HepG2 (cell line): ENCODE results near the gene CSF3R. TPM values are rescaled to one million over a fixed set of nuclear protein-coding genes. Genes with fewer than 3 reads are reported as not detected.

Source experiments
- ATAC-seq: fragments of 200-7000 bp; cut with Tn5 transposase; 3 replicates; pipeline ENCODE4 v1.9.1; 2020; ENCODE audit warnings: mild to moderate bottlenecking, moderate library complexity
- BruUV-seq: library from RNA; stranded (reverse); fragments of 400-500 nt; replicated peaks from 2 replicates; lab custom pipeline; 2021; lab: Mats Ljungman, UMichigan
- CTCF ChIA-PET: fragments of 300-600 bp; formaldehyde crosslinking; extraction: SDS; loops from one replicate; lab custom pipeline; 2021; ENCODE audit warnings: low total read pairs, inconsistent platforms, low intra/inter-chr PET ratio; lab: Yijun Ruan, JAX
- POLR2A ChIA-PET: fragments of 350-600 bp; sonication (Branson Sonifier 250); formaldehyde crosslinking; loops from one replicate; lab custom pipeline; 2020; ENCODE audit warnings: antibody characterized with exemption, inconsistent platforms; lab: Yijun Ruan, JAX
- DNase-seq: peaks from one replicate; pipeline ENCODE4 v3.0.0-alpha.2; 2015; ENCODE audit warnings: low spot score
- FAIRE-seq: peaks from 3 replicates; lab custom pipeline; 2011; peaks lifted over from hg19 to GRCh38; lab: Jason Lieb, UNC
- H2AFZ ChIP-seq: one replicate; pipeline ENCODE4 v1.6.1; 2011; ENCODE audit warnings: low read length, inconsistent platforms
- H3K27ac ChIP-seq: fragments of 300-600 bp; 3 replicates; pipeline ENCODE4 v1.8.0; 2011; ENCODE audit warnings: mixed run types, mild to moderate bottlenecking, mixed read lengths, low read length, inconsistent platforms; ENCODE audit not compliant: insufficient read depth; ENCODE audit errors: extremely low read length
- H3K27me3 ChIP-seq, 2 experiments: fragments of 200-600 bp in 1 of 2; 2 replicates in 1 of 2; 3 replicates in 1 of 2; pipeline versions ENCODE4 v1.6.0 to v1.8.0; 2011; ENCODE audit warnings: low read length in 2 of 2, mild to moderate bottlenecking in 2 of 2, moderate library complexity in 2 of 2, inconsistent platforms in 1 of 2; ENCODE audit not compliant: insufficient read depth in 2 of 2, control insufficient read depth in 1 of 2
- H3K36me3 ChIP-seq, 2 experiments: fragments of 200-600 bp in 1 of 2; replicated peaks in 1 of 2; 2 replicates in 1 of 2; 3 replicates in 1 of 2; pipeline versions ENCODE4 v1.5.1 to v1.8.0; 2011; ENCODE audit warnings: low read length in 2 of 2, inconsistent platforms in 1 of 2; ENCODE audit not compliant: insufficient read depth in 2 of 2, control insufficient read depth in 1 of 2
- H3K4me1 ChIP-seq: 2 replicates; pipeline ENCODE4 v1.5.1; 2012; ENCODE audit warnings: low read length, inconsistent platforms; ENCODE audit not compliant: insufficient read depth
- H3K4me2 ChIP-seq: 2 replicates; pipeline ENCODE4 v1.6.0; 2011; ENCODE audit warnings: low read depth, low read length, inconsistent platforms
- H3K4me3 ChIP-seq, 3 experiments: fragments of 200-600 bp in 1 of 3; sonication (generic), shearing (Covaris generic) in 1 of 3; replicated peaks in 1 of 3; 2 replicates each; pipeline ENCODE4 v1.5.1; 2011 to 2016; ENCODE audit warnings: low read length in 3 of 3, inconsistent platforms in 2 of 3, low read depth in 2 of 3, mild to moderate bottlenecking in 2 of 3, control low read depth in 1 of 3, mixed read lengths in 1 of 3; ENCODE audit not compliant: insufficient read depth in 1 of 3
- H3K79me2 ChIP-seq: one replicate; pipeline ENCODE4 v1.6.1; 2011; ENCODE audit warnings: low read length, inconsistent platforms; ENCODE audit not compliant: insufficient read depth
- H3K9ac ChIP-seq: 2 replicates; pipeline ENCODE4 v1.6.0; 2011; ENCODE audit warnings: mild to moderate bottlenecking, low read depth, low read length, inconsistent platforms; ENCODE audit not compliant: insufficient read depth
- H3K9me3 ChIP-seq: 2 replicates; pipeline ENCODE4 v1.5.1; 2012; ENCODE audit warnings: mild to moderate bottlenecking, low read length
- H4K20me1 ChIP-seq: 2 replicates; pipeline ENCODE4 v1.6.0; 2011; ENCODE audit warnings: inconsistent platforms, mild to moderate bottlenecking, low read length, moderate library complexity; ENCODE audit not compliant: insufficient read depth
- MAFK ChIP-seq, 2 experiments: IDR thresholded peaks in 1 of 2; conservative IDR thresholded peaks in 1 of 2; 2 replicates each; pipeline ENCODE4 v1.6.1; 2011; ENCODE audit warnings: improper control_type of control experiment in 2 of 2, low read length in 2 of 2
- NFYC ChIP-seq: IDR thresholded peaks from 2 replicates; pipeline ENCODE4 v1.6.1; 2016; ENCODE audit warnings: missing genetic modification reagents, missing compliant biosample characterization
- ZNF629 ChIP-seq: sonication (generic); formaldehyde crosslinking; conservative IDR thresholded peaks from 2 replicates; pipeline ENCODE4 v1.5.0; 2020; ENCODE audit warnings: missing genetic modification reagents
- WGBS: methylation state at CpG from one replicate; pipeline ENCODE4 v1.1.6; 2017; ENCODE audit warnings: low lambda C conversion rate; 5-methylcytosine and 5-hydroxymethylcytosine counted together
- in situ Hi-C: cut with HindIII; loops from 2 replicates; pipeline ENCODE4 v1.10.0; 2017; ENCODE audit warnings: low pct_unique_long_range_greater_than_20kb; ENCODE audit not compliant: extremely low pct_ligation_motif_present
- intact Hi-C: fragments of 100-400 bp; cut with micrococcal nuclease; formaldehyde crosslinking; loops from one replicate; pipeline ENCODE4 v1.10.0; 2022; ENCODE audit not compliant: unreplicated experiment
- polyA plus RNA-seq, 8 experiments: library from polyadenylated mRNA; depleted of rRNA in 3 of 8; stranded (reverse) in 7 of 8; unstranded in 1 of 8; fragments of >200 nt; fragmentation: Illumina TruSeq in 4 of 8; extraction: Trizol in 4 of 8; gene quantifications; 2 replicates each; pipeline versions ENCODE4 v1.2.1 to v1.2.3, GENCODE V29; 2011 to 2016; ENCODE audit warnings: low read depth in 4 of 8, missing spikeins in 1 of 8, mixed read lengths in 1 of 8; ENCODE audit not compliant: insufficient read depth in 1 of 8
- total RNA-seq, 5 experiments: library from RNA; depleted of rRNA; stranded (reverse); fragments of >200 nt; fragmentation: Illumina TruSeq; extraction: Trizol; gene quantifications; 2 replicates each; pipeline ENCODE4 v1.2.3, GENCODE V29; 2016; ENCODE audit warnings: low read depth in 1 of 5
- TF ChIP-seq, protein P1 (sequence below): sonication (generic); formaldehyde crosslinking; IDR thresholded peaks from 2 replicates; pipeline ENCODE4 v1.5.0; 2020; ENCODE audit warnings: mild to moderate bottlenecking, missing genetic modification reagents, moderate library complexity

The CSF3R gene
- total and polyA plus RNA-seq, 2 of the 13 experiments (the other 11 are each of a cell fraction or from before 2014, with no cell fraction given) = 11.9 to 28.8 TPM

DNA sequence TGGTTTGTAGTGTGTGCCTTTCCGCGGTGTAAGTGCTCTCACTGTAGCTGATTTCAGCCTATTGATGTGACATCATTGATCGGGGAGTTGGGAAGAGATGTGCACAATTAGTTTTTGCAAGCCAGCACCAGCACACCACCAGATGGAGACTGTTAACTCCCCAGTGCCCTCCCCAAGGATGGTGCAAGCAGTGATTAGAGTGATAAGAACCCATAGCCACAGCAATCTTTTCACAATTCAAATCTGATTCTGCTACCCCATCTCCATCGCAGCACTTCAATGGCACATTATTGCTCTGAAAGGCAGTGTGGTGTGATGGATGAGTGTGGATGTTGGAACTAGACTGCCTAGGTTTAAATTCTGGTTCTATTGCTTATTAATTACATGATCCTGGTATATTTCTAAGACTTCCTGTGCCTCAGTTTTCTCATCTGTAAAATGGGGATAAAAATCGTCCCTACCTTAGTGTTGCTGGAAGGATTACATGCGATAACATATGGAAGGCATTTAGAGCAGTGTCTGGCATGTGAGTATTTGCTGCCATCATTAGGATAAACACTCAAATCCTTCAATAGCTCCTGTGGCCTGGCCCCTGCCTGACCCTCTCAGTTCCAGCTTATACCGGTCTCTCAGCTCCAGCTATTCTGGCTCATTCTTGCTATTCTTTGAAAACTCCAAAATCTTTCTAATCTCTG, 6.7 kb downstream of the CSF3R start:
- no peaks in the 10 kb centered on the region for H3K27me3 ChIP-seq
- ChIA-PET CTCF (no interaction called here), POLR2A (interaction anchor here (0.8 kb wide), 1 partner anchor 12 kb away, joined by 4 read pairs; the partner anchor contains the start of gene MRPS15)
- TF ChIP-seq NFYC (CRISPR knock-in tag) = no peak
- peak; percentile 72 for TF ChIP-seq ZNF629 (CRISPR knock-in tag)
- TF ChIP-seq, protein P1, sequence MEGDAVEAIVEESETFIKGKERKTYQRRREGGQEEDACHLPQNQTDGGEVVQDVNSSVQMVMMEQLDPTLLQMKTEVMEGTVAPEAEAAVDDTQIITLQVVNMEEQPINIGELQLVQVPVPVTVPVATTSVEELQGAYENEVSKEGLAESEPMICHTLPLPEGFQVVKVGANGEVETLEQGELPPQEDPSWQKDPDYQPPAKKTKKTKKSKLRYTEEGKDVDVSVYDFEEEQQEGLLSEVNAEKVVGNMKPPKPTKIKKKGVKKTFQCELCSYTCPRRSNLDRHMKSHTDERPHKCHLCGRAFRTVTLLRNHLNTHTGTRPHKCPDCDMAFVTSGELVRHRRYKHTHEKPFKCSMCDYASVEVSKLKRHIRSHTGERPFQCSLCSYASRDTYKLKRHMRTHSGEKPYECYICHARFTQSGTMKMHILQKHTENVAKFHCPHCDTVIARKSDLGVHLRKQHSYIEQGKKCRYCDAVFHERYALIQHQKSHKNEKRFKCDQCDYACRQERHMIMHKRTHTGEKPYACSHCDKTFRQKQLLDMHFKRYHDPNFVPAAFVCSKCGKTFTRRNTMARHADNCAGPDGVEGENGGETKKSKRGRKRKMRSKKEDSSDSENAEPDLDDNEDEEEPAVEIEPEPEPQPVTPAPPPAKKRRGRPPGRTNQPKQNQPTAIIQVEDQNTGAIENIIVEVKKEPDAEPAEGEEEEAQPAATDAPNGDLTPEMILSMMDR (CRISPR knock-in tag) = 0 out of 2 replicates have a peak, but pooled peaks have one; percentile 19
- H3K79me2 ChIP-seq = no peaks in the 10 kb centered on the region
- no peak overlapping the region for H2AFZ ChIP-seq
- peaks cover 0 to 3% of the 10 kb centered on the region in 2 experiments; a peak in 1 of 5 replicates for H3K36me3 ChIP-seq
- no peak for DNase-seq
- H3K4me1 ChIP-seq = peaks cover 20% of the 10 kb centered on the region
- TSS peak; percentile 48 for BruUV-seq
- H3K9ac ChIP-seq = no peak overlapping the region
- intact Hi-C loops (no loop called here), in situ Hi-C loops (no loop called here)
- 91% methylated on average over 7 of the region's 7 CpGs for WGBS
- H3K4me3 ChIP-seq = no peak overlapping the region
- H4K20me1 ChIP-seq = no peaks in the 10 kb centered on the region
- ATAC-seq = no peak
- no peak overlapping the region for H3K27ac ChIP-seq
- H3K4me2 ChIP-seq = no peak overlapping the region
- FAIRE-seq = no peak
- no peaks in the 10 kb centered on the region for H3K9me3 ChIP-seq

DNA sequence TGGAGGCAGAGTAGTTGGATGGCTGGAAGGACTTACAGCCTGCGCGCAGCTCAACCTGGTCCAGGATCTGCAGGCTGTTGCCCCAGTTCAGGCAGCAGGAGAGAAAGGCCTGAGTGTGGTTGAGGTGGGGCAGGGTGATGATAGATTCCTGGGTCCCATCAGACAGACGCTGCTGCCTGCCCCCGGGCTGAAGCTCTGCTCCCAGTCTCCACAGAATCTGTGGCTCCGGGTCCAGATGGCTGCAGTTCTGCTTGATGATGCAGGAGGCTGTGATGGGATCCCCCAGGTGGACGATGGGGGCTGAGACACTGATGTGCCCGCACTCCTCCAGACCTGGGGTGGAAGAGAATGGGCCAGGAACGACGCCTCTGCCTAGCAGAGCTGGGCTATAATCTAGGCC, 7.4 kb downstream of the CSF3R start:
- BruUV-seq = no TSS peak
- 96% methylated on average over 6 of the region's 9 CpGs for WGBS
- H4K20me1 ChIP-seq = no peaks in the 10 kb centered on the region
- H3K27me3 ChIP-seq = no peaks in the 10 kb centered on the region
- H3K9me3 ChIP-seq = no peaks in the 10 kb centered on the region
- no peak overlapping the region for H3K27ac ChIP-seq
- in situ Hi-C loops (no loop called here), intact Hi-C loops (no loop called here)
- peaks cover 25% of the 10 kb centered on the region for H3K4me1 ChIP-seq
- H3K79me2 ChIP-seq = no peaks in the 10 kb centered on the region
- no peak overlapping the region for H3K9ac ChIP-seq
- ATAC-seq = no peak
- ChIA-PET POLR2A (interaction anchor here (0.8 kb wide), 1 partner anchor 11 kb away, joined by 3 read pairs; the partner anchor contains the start of gene MRPS15), CTCF (no interaction called here)
- no peak for TF ChIP-seq MAFK (conservative IDR thresholded peaks at IDR 0.05 in 1 of 2, IDR thresholded peaks at IDR 0.05 in 1 of 2; ENCODE audit: low read length in 2 of 2)
- no peak overlapping the region for H3K4me3 ChIP-seq
- no peak overlapping the region for H2AFZ ChIP-seq
- H3K36me3 ChIP-seq = peaks cover 0 to 3% of the 10 kb centered on the region in 2 experiments; a peak in 1 of 5 replicates
- FAIRE-seq = no peak
- H3K4me2 ChIP-seq = no peak overlapping the region
- DNase-seq = no peak
